Measurements from ENCODE around the gene GRID1.

The GRID1 gene

DNA sequence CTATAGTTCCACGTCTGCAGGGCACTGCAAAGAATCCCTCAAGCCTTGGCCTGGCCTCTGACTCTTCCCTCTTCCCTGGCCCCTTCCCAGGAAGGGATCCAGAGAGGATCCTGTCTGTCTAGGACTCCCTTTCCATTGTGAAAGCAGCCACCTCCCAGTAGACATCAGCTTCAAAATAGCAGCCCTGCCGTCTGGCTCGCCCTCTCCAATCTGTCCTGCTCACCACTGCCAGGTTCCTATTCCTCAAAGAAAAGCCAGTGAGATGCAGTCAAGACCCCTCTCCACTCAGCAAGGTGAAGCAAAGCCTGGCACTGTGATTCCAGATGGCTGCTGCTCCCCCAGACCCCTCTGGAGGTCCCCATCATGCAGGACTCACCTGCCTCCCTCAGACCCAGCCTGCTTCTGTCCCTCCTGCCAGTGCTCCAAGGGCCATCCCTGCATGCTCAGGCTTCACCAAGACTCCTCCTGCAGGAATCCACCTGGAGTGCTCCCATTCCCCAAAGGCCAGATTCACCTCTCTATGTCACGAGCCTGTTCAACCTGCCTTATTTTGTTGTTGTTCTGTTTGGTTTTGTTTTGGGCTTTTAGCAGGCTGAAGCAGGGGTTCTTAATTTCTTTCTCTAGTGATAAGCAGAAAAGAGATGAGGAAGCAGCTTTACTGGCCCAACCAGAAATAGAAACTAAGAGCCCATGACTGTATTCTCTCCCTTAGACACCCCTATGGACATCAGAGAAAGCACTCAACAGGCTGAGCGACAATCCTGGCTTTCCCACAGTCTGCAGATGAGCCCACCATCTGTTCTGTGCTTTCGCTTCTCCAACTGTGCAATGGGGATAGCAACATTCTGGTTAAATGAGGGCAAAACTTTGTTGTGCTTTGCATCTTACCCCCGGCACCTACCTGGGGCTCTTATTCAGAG is 305.1 kb downstream of the GRID1 start:
- H3K27ac ChIP-seq: no peak overlapping the region
- no peak for TF ChIP-seq ZFX (IDR thresholded peaks at IDR 0.05; ENCODE audit: borderline replicate concordance)
- no peak for TF ChIP-seq CTCF (IDR thresholded peaks at IDR 0.05)

DNA sequence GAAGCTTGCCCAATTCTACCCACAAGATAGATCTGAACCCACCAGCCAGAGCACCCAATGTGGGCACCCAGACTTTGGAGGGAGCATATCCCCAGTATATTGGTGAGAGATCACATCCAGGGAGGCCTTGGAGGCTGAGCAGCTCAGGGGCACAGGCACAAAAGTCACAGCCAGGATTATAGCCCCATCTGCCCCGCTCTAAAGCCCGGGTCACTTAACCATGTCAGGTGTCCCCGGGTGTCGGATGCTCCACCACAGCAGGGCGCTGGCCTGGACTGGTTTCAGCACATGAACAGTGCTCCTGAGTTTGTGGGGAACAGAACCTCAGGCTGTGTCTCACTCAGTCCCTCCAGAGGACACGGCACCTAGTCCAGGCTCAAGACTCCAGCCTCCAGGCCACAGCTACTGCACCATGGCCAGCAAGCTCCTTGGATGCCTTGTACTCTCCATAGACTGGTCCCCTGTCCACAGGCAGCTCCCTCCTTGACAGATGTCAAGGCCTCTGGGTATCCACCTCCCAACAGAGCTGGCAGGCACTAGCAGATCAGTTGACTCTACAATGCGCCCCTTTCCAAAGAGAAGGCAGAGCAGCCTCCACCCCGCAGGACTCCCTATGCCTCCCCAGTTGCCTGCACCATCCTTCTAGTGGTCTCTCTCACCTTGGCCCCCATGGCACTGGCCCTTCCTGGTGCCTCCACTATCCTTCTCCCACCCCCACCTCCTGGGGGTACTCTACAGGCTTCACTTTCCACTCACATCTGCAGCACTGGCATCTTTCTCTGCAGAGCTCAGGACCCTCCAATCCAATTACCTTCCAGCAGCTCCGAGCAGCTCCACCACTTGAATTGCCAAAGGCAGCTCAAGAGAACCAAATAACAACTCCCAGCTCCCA is 306.0 kb downstream of the GRID1 start:
- no peak overlapping the region for H3K27ac ChIP-seq

DNA sequence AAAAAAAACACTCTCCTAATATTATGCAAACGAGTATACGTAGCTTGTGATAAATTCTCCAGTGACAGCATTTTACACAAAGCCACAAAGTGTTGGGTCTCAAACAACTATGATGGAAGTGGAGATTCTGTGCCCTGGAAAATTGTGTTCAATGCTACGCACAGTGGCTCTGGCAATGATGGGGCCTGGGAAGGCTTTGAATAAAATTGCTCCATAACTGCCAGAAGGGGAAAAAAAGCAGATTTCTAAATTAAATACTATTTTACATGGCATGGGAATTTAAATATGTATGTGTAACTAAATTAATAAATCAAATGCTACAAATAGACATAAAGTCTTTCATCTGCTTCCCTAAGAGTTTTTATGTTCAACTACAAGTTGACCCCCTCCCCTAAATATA is 306.7 kb downstream of the GRID1 start:
- TF ChIP-seq CTCF (IDR thresholded peaks at IDR 0.05): no peak
- TF ChIP-seq ZFX (IDR thresholded peaks at IDR 0.05; ENCODE audit: borderline replicate concordance): no peak

More for the DNA sequence above, 306.0 kb downstream of the GRID1 start:
- no peak for TF ChIP-seq CTCF (IDR thresholded peaks at IDR 0.05)
- no peak for TF ChIP-seq ZFX (IDR thresholded peaks at IDR 0.05; ENCODE audit: borderline replicate concordance)

GRCh38 chr10:86058964-86059363 is 307.6 kb downstream of the GRID1 start:
- TF ChIP-seq ZFX (IDR thresholded peaks at IDR 0.05; ENCODE audit: borderline replicate concordance) (no peak), CTCF (IDR thresholded peaks at IDR 0.05) (no peak)
- H3K27ac ChIP-seq: no peak overlapping the region

More for the DNA sequence above, 306.7 kb downstream of the GRID1 start:
- no peak overlapping the region for H3K27ac ChIP-seq

GRCh38 chr10:86057708-86058107 is 308.9 kb downstream of the GRID1 start:
- TF ChIP-seq ZFX (IDR thresholded peaks at IDR 0.05; ENCODE audit: borderline replicate concordance) (no peak), CTCF (IDR thresholded peaks at IDR 0.05) (no peak)
- H3K27ac ChIP-seq: no peak overlapping the region

DNA sequence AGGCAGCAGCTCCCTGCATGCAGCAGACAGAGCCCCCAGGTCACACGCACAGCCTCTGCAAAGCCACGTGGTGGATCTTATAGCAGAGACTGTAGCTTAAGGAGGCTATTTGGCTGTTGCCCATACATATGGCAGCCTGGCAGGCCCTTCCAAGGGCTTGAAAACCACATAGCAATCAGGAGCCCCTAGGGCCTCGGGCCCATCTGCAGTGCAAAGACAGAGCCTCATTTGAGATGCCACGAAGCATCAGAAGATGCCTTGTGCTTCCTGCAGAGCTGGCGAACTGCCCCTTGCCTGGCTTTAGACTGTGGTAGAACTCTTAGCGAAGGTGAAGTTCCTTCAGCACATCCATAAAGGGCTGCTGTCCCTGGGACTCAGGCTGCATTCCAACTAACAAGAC is 309.9 kb downstream of the GRID1 start:
- no peak overlapping the region for H3K27ac ChIP-seq
- TF ChIP-seq CTCF (IDR thresholded peaks at IDR 0.05) (no peak), ZFX (IDR thresholded peaks at IDR 0.05; ENCODE audit: borderline replicate concordance) (no peak)

Data from 22Rv1 (cell line).